Choroid plexus epithelial cell (primary cell): ENCODE results near the gene FNDC7.

ENCODE experiments used
- DNase-seq: peaks from one replicate; pipeline ENCODE4 v3.0.0-alpha.2; 2010; ENCODE audit warnings: low read depth
- H3K4me3 ChIP-seq: 2 replicates; pipeline ENCODE4 v1.5.1; 2011; ENCODE audit warnings: low read depth, mild to moderate bottlenecking, control low read depth, low read length, moderate library complexity
- TF ChIP-seq, protein P1 (sequence below): conservative IDR thresholded peaks from 2 replicates; pipeline ENCODE4 v1.5.1; 2011; ENCODE audit warnings: low read depth, mild to moderate bottlenecking, control low read depth, inconsistent platforms, low read length, moderate library complexity

The FNDC7 gene

DNA sequence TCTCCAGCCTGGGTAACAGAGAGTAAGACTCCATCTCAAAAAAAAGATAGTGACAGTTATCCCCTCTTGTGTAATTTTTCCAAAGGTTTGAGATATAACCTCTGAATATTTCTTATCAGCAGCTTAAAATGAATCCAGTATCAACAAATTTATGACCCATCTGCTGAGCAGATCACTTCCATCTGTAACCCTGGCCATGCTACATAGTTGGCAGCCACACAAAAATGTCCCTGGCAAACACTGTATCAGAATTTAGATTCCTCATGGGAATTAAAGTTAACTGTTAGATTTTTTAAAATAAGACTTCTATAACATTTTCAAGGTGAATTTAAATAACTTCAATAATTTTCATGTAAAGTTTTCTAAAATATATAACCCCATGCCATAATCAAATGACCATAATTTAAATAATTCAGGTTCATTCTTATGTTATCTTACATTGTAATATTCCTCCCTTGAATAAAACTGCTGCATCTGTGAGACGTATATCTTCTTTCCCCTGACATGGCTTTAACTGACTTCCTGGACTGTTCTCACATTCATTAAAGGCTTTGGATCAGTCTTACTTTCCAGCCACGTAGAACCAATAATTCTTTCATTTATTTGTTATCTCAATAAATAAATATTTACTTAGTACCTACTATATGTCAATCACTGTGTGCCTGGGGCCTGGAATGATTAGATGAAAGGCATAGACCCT lies 25.9 kb upstream of the FNDC7 start:
- peak; percentile 33 for DNase-seq
- H3K4me3 ChIP-seq: no peak overlapping the region
- TF ChIP-seq, protein P1, sequence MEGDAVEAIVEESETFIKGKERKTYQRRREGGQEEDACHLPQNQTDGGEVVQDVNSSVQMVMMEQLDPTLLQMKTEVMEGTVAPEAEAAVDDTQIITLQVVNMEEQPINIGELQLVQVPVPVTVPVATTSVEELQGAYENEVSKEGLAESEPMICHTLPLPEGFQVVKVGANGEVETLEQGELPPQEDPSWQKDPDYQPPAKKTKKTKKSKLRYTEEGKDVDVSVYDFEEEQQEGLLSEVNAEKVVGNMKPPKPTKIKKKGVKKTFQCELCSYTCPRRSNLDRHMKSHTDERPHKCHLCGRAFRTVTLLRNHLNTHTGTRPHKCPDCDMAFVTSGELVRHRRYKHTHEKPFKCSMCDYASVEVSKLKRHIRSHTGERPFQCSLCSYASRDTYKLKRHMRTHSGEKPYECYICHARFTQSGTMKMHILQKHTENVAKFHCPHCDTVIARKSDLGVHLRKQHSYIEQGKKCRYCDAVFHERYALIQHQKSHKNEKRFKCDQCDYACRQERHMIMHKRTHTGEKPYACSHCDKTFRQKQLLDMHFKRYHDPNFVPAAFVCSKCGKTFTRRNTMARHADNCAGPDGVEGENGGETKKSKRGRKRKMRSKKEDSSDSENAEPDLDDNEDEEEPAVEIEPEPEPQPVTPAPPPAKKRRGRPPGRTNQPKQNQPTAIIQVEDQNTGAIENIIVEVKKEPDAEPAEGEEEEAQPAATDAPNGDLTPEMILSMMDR: no peak

DNA sequence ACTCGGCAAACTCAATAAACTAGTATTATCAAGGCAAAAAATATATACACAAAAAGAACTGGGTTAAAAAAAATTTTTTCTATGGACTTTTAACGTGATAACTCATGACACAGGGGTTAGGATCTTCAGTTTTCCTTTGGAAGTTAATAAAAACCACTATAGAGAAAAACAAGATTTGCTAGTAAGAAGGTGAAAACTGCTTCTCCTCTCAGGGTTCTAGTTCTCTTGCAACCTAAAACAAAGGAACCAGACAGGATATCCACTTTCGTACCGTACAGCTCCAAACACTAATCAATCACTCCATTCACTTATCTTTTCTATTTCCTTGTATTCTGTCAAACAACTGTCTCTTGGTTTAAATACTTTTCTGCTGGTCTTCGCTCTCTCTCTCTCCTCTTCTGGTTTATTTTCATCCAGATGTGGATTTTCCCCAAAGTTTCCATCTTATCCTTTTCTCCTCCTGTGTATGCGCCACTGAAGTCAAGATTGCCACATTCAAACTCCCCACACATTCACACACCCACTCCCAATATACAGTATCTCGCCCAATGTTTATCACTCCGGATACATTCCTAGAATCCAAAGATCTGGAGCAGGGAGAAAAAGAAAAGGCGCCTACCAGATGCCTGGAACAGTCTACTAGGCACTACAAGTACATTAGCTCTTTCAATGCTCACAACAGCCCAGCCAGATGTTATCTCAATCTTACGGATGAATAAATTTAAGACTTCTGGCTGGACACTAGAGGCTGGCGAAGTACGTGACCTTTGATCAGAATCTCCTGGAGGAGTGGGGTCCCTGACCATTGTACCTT lies 21.4 kb upstream of the FNDC7 start:
- no peak for DNase-seq
- TF ChIP-seq, protein P1: no peak
- H3K4me3 ChIP-seq: peak overlapping the region; percentile 85

DNA sequence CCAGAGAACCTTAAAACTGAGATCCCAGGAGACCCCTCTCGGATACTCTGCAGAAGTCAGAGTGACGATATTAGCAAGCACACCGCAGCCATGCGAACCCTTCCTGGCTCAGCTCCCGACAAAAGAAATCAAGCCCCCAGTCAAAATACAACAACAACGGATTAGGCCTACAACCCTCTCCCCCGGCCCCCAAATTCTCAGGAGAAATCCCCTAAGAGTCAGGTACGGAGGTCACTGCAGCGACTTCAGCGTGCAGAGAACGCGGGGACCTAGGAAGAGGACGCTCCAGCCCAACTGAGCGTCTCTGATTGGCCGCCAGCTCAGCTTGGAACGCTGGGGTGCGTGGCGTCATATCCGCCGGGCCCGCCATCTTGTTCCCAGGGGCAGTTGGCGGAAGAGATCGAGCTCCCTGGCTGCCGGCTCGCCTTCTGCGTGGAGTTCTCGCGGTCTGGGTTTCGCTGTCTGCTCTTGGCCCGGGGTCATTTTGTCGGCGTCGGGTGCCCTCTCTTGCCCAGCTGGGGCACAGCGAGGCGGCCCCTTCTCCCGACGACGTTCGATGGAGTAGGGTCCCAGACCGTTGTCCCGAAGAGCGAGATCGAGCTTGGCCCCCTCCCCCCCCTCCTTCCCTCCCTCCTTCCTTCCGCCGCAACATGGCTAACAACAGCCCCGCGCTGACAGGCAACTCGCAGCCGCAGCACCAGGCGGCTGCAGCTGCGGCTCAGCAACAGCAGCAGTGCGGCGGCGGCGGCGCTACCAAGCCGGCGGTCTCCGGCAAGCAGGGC lies 20.6 kb upstream of the FNDC7 start, which contains the start of gene PRPF38B:
PRPF38B (plus strand) TSS at position 369 of the 782 bp plus-strand sequence; CDS start at position 651, 282 bp downstream.
- H3K4me3 ChIP-seq: peak within 1 kb of the TSS; percentile 85
- DNase-seq: peak; percentile 92
- TF ChIP-seq, protein P1: no peak

DNA sequence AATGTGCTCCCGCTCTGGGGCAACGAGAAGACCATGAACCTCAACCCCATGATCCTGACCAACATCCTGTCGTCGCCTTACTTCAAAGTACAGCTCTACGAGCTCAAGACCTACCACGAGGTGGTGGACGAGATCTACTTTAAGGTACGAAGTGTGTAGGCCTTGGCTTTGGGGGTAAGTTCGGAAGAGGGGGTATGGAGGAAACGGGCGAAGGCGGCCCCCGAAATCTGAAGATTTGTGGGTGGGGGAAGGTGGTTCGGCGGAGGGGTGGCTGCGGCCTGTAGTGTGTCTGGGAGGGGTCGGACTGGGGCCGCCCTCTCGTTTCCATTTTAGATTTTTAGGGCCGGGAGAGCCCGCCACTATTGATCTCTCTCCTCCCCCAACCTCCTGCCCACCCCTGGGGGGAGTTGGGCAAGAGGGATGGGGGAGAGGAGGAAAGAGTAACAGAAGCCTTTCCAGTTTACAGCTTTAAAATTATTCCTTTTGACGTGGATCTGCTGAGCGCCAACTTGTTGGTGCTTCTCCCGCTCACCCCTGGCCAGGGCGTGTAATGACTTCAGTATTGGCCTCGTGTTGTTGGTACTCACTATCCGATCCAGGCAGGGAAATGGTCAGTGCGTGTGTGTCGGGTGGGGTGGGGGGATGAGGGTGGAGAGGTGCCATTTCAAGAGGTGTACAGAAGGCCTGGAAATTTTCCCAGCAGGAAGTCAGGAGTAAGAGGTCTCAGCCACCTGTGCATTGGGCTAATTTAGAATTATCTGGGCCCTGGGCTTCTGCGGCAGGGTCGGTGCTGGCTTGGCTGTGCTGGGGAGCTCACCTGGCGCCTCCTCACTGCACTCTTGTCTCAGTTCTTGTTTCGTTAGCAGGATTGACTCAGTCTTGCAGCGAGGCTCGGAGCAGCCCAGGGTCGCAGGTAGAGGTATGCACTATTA lies 19.7 kb upstream of the FNDC7 start:
- TF ChIP-seq, protein P1: peak; percentile 41
- DNase-seq: peak; percentile 81
- peak overlapping the region; percentile 85 for H3K4me3 ChIP-seq

DNA sequence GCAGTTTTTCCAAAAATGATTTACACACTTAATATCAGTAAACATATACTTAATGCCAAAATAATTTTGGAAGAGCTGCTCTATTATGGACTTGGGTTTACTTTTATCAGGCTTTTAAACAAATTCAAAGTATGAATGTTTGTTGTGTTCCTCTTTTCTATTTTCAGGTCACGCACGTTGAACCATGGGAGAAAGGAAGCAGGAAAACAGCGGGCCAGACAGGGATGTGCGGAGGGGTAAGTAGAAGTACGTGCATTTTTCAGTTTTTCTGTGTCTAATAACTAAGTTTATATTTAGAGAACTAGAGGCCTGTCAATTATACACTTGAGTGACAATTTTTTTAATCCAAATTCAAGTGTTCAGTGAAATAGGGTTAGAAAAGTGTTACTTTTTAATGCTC lies 17.2 kb upstream of the FNDC7 start:
- DNase-seq: no peak
- H3K4me3 ChIP-seq: no peak overlapping the region
- TF ChIP-seq, protein P1: no peak
